GM19035 (cell line): ENCODE data around the gene MKRN2OS.
A peak's percentile ranks its signal among the peaks of the same experiment; 100 is the strongest.

Experiments used
- ATAC-seq: cut with Tn5 transposase; IDR thresholded peaks from one replicate; pipeline ENCODE4 v1.9.1; 2021; ENCODE audit not compliant: unreplicated experiment

The MKRN2OS gene

GRCh38 chr3:12545473-12545791 lies at the start of gene MKRN2OS:
MKRN2OS (minus strand) TSS chr3:12545499; CDS start chr3:12545464, 35 bp downstream.
- ATAC-seq = no peak

- no peak for ATAC-seq
These were observed 48.2 kb upstream of the MKRN2OS start for GRCh38 chr3:12593473-12593872.

GRCh38 chr3:12591997-12592715 lies 46.9 kb upstream of the MKRN2OS start:
- ATAC-seq = no peak

GRCh38 chr3:12591456-12591855 lies 46.2 kb upstream of the MKRN2OS start:
- ATAC-seq = no peak

- ATAC-seq = no peak
These were observed 44.8 kb upstream of the MKRN2OS start for GRCh38 chr3:12590096-12590495.

- no peak for ATAC-seq
These were observed 43.0 kb upstream of the MKRN2OS start for GRCh38 chr3:12588039-12589009.

- ATAC-seq = no peak
These were observed 41.1 kb upstream of the MKRN2OS start for GRCh38 chr3:12586403-12586802.

GRCh38 chr3:12585970-12586369 lies 40.7 kb upstream of the MKRN2OS start:
- ATAC-seq = peak; percentile 48

GRCh38 chr3:12585181-12585580 lies 39.9 kb upstream of the MKRN2OS start:
- no peak for ATAC-seq

GRCh38 chr3:12584083-12584482 lies 38.8 kb upstream of the MKRN2OS start:
- no peak for ATAC-seq

GRCh38 chr3:12583280-12583679 lies 38.0 kb upstream of the MKRN2OS start:
- no peak for ATAC-seq

GRCh38 chr3:12582730-12583129 lies 37.4 kb upstream of the MKRN2OS start:
- no peak for ATAC-seq

GRCh38 chr3:12579905-12580304 lies 34.6 kb upstream of the MKRN2OS start:
- ATAC-seq = no peak

GRCh38 chr3:12579456-12579855 lies 34.2 kb upstream of the MKRN2OS start:
- no peak for ATAC-seq

- no peak for ATAC-seq
These were observed 33.4 kb upstream of the MKRN2OS start for GRCh38 chr3:12578742-12579141.

- ATAC-seq = no peak
These were observed 32.1 kb upstream of the MKRN2OS start for GRCh38 chr3:12577379-12577778.

- no peak for ATAC-seq
These were observed 29.4 kb upstream of the MKRN2OS start for GRCh38 chr3:12574661-12575060.

- ATAC-seq = no peak
These were observed 28.8 kb upstream of the MKRN2OS start for GRCh38 chr3:12574131-12574530.

GRCh38 chr3:12571986-12572385 lies 26.7 kb upstream of the MKRN2OS start:
- ATAC-seq = no peak

- no peak for ATAC-seq
These were observed 24.5 kb upstream of the MKRN2OS start for GRCh38 chr3:12569836-12570235.

GRCh38 chr3:12568747-12569146 lies 23.4 kb upstream of the MKRN2OS start:
- no peak for ATAC-seq

- ATAC-seq = no peak
These were observed 21.7 kb upstream of the MKRN2OS start for GRCh38 chr3:12566976-12567375.
